HL-60 (cell line): ENCODE data around the gene FHL5.

Source experiments
- CTCF ChIP-seq: IDR thresholded peaks from one replicate; pipeline ENCODE4 v1.5.1; 2011; ENCODE audit warnings: low read length, control low read depth, inconsistent platforms; ENCODE audit not compliant: insufficient read depth
- GABPA ChIP-seq: IDR thresholded peaks from 2 replicates; pipeline ENCODE4 v1.6.1; 2012; ENCODE audit warnings: low read depth
- POLR2AphosphoS5 ChIP-seq: IDR thresholded peaks from 2 replicates; pipeline ENCODE4 v1.6.1; 2012; ENCODE audit warnings: low read depth
- REST ChIP-seq: IDR thresholded peaks from 2 replicates; pipeline ENCODE4 v1.6.1; 2012; ENCODE audit warnings: low read depth; ENCODE audit not compliant: insufficient replicate concordance

- TF ChIP-seq GABPA: no peak
- TF ChIP-seq CTCF: no peak
- no peak for TF ChIP-seq REST
- TF ChIP-seq POLR2AphosphoS5: no peak
Observed at GRCh38 chr6:96653181-96653580, 90.3 kb downstream of the FHL5 start.
